GM21619 (cell line): ENCODE measurements around the gene GLB1L2.

Experiments used
- ATAC-seq: cut with Tn5 transposase; IDR thresholded peaks from one replicate; pipeline ENCODE4 v1.9.1; 2021; ENCODE audit not compliant: unreplicated experiment

The GLB1L2 gene

GRCh38 chr11:134417871-134418840, 86.4 kb downstream of the GLB1L2 start:
- no peak for ATAC-seq

DNA sequence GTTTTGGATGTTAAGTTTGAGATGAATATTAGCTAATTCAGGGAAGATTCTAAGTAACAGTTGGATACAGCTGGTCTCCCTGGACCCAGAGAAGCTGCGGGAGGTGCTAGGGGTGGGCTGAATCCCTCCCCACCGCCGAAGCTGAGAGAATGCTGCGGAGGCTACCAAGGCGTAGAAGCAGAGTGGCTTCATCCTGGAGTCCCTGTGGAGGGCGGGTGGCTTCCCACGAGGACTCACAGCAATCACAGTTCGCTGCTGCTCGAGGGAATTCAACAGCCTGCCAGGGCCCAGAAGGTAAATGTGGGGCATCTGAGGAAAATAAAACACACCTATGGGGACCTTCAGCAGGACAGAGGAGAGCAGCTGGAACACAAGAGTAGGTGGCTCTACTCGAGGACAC, 91.3 kb downstream of the GLB1L2 start:
- no peak for ATAC-seq

- ATAC-seq: no peak
These were observed 93.6 kb downstream of the GLB1L2 start for GRCh38 chr11:134425413-134425812.
